ENCODE data around the gene TMEM37.

TMEM37 gene

GRCh38 chr2:119480718-119481142 is 49.1 kb downstream of the TMEM37 start:
- TF ChIP-seq CTCF (IDR thresholded peaks at IDR 0.05; ENCODE audit: low read depth, low read length), result no peak
- no peak for DNase-seq (ENCODE audit: extremely low read depth, low read depth)

DNA sequence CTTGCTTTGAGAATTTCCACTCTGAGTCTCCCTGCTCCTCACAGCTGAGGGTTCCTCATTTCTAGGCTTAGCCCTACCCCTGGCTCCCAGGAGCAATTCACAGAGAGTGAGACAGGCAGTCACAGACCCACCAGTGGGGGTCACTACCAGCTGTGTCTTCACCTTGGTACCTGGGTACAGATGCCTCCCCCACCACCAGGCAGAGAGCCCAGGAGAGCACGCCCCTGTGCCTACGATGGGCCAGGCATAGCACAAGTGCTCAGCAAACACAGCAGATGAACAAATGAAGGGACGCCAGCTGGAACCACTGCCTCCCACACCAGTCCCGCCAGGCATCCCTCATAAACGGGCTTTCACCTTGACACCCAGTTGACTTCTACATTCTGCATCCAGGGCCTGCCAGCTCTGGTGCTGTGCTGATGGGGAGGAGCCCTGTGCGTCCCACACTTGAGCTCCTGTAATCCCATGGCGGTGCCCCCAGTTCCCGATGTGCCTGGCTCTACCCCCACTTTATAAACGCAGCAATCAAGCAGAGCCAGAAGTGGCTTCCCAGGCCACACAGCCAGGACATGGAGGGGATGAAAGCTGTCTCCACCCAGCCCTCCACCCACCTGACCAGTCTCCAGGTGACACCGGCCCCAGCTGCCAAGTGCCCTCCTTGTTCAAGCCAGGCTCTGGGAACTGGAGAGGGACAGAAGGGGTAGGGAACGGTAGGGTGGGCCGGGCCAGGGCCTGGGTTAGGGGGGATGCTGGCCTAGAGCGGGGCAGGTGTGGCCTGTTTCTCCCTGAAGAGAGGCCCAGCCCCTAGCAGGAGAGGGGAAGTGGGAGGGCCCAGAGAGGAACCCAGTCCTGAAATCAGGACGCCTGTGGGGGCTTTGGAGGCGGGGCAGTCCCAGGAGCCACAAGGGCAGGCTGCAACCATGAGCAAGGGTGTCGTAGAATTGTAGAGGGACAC is 50.1 kb downstream of the TMEM37 start:
- no peak for TF ChIP-seq CTCF (IDR thresholded peaks at IDR 0.05; ENCODE audit: low read depth, low read length)
- DNase-seq (ENCODE audit: extremely low read depth, low read depth), result no peak

DNA sequence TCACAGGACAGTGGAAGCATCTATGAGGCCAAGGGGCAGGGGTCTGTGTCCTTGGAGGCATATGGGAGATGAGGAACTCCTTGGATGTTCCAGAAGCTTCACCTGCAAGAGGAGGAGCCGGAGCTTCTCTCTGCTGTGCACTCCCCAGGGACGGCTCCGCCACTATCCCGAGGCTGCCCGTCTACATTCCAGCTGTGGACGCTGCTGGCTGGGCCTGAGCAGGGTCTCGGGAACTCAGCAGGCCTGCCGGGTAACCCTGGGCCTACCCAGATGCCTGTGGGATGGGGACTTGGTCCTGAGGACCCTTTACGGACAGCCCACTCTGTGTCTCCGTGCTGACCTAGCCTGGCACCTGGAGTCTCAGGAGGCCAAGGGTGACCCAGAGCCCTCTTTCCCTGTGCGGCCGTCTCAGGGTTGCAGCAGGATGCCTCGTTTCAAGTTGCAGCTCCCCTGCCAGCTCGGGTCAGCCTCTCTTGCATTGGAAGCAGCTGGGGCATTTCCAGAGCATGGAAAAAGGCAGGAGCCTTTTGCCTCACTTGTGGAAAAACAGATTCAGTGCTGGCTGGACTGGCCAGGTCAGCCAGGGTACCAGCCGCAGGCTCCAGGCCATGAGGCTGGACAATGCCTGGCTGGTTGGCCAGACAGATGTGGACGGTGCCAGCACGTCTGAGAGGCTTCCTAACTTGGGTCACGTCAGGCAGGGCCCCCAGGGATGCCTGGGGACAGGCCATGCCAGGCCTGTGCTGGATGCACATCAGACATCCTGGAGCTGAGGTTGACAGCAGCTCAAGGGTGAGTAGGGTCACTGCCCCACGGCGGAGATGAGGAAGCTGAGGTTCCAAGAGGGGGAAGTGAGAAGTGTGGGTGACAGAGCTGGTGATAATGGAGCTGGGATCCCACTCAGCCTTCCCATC is 51.1 kb downstream of the TMEM37 start:
- TF ChIP-seq CTCF (IDR thresholded peaks at IDR 0.05; ENCODE audit: low read depth, low read length), result no peak
- DNase-seq (ENCODE audit: extremely low read depth, low read depth), result no peak

DNA sequence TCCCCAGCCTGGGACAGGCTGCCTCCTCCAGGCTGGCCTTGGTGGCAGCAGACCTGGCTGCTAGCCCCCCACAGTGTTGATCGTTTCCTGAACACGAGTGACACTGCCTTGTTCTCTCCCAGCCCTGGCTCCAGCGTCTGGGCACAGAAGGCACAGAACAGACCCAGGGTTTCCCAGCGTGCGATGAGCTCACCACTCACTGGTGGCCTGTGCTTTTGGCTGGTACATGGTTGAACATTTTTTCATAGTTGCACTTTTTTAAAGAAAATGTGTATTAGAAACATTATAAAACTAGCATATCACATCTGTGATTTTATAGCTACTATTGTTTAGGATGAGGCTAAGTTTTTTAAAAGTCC is 51.7 kb downstream of the TMEM37 start:
- DNase-seq (ENCODE audit: extremely low read depth, low read depth), result no peak
- no peak for TF ChIP-seq CTCF (IDR thresholded peaks at IDR 0.05; ENCODE audit: low read depth, low read length)

DNA sequence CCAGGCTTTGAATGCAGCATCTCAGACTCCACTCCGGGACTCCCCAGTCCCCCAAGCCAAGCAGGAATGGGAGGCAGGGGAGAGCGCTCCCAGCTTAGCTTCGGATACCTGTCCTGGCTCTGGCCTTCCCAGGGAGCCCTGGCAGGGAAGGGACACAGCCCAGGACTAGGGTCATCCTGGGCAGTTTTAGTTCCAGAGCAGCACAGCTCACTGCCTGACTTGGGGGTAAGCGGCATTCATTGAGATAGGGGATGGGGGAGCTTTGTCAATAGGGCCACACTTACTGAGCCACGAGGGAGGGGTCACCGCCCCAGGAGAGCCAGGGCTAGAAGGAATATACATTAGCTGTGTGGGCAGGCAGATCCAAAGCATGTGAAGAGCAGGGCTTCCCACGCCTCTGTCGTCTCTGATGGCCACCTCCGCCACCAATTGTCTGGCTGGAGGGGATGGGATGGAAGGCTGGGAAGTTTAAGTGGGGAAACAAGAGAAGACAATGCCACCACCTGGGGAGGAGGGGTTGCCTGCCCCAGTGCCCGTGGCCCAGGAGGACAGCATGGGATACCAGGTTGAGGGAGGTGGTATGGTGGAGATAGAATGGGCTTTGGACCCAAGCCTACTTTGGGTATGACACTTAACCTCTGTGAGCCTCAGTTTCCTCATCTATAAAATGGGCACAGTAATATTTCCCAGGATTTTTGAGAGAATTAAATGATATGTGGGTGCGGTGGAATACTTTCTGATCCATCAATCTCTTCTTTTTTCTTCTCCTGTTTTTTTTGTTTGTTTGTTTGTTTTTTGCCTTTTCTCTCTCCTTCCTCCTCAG is 52.5 kb downstream of the TMEM37 start:
- no peak for DNase-seq (ENCODE audit: extremely low read depth, low read depth)
- no peak for TF ChIP-seq CTCF (IDR thresholded peaks at IDR 0.05; ENCODE audit: low read depth, low read length)

- no peak for DNase-seq (ENCODE audit: extremely low read depth, low read depth)
- no peak for TF ChIP-seq CTCF (IDR thresholded peaks at IDR 0.05; ENCODE audit: low read depth, low read length)
Observed at GRCh38 chr2:119484834-119485233, 53.2 kb downstream of the TMEM37 start.

Measured in AG09319 (cell line).